GM19025 (cell line): ENCODE data around the gene MTREX.
"Not testable (repeated sequence)": the region's sequence is repeated elsewhere in the genome, so short reads cannot be mapped to it uniquely, and the experiment has no call there.

Experiments used
- ATAC-seq: cut with Tn5 transposase; IDR thresholded peaks from one replicate; pipeline ENCODE4 v1.9.1; 2021; ENCODE audit warnings: mild to moderate bottlenecking, low read depth, moderate library complexity; ENCODE audit not compliant: unreplicated experiment

Gene MTREX

DNA sequence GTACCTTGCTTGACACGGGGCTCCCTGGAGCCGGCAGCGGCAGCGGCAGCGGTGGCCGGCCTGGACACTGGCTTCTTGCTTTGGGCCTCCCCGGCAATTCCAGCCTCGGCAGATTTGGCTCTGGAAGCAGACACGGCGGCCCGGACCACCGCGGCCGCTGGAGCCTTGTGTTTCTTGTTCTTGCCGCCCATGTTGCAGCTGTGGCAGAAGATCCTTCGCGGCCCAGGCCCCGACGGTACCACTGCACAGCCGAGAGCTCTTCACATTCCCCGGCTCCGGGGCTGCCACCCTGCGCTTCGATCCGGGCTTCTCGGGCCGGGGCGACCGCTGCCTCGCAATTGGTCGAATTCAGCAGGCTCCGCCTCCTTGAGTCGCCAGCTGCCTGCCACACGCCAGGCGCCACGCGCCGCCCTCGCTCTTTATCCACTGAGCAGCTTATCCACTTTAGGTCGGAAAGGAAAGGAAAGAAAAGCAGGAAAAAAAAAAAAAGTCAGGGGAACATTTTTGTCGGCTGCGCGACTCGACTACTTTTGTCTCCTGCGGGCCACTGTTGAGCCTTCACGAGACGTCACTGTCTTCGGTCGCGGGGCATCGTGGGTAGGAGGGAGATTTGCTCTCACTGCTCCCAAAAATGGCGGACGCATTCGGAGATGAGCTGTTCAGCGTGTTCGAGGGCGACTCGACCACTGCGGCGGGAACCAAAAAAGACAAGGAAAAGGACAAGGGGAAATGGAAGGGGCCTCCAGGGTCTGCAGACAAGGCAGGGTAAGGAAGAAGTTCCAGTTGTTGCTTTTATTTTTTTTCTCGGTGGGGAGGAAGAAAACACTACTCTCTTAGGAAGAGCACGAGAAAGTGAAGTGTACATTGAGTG lies at the start of gene MTREX, which contains the start of gene DHX29:
TSS of gene MTREX (plus strand) at position 607 of the 871 bp plus-strand sequence. CDS start at position 632, 25 bp downstream.
TSS of gene DHX29 (minus strand) at position 312 of the 871 bp plus-strand sequence. CDS start at position 191, 121 bp downstream.
- ATAC-seq, result peak; percentile 94

GRCh38 chr5:55258339-55258738 lies 49.5 kb upstream of the MTREX start:
- ATAC-seq, result no peak

- ATAC-seq, result no peak
These were observed 31.0 kb upstream of the MTREX start for GRCh38 chr5:55276771-55277170.

DNA sequence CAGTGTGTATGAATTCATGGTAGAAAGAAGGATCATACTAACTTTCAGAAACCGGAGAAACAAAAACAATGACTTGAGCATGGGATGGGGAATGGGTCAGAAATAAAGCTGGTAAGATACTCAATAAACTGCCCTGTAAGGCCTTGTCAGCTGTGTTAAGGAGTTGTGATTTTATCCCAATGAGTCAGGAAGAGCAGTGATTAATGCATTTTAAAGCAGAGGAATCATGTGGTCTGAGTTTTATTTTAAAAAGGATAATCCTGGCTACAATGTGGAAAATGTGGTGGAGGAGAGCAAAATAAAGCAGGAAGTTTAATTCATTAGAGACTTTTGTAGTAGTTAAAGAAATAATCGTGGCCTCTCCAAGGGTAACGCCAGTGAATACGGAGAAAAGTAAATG lies 29.0 kb upstream of the MTREX start:
- ATAC-seq, result no peak

- ATAC-seq, result no peak
These were observed 21.3 kb upstream of the MTREX start for GRCh38 chr5:55286411-55286933.

DNA sequence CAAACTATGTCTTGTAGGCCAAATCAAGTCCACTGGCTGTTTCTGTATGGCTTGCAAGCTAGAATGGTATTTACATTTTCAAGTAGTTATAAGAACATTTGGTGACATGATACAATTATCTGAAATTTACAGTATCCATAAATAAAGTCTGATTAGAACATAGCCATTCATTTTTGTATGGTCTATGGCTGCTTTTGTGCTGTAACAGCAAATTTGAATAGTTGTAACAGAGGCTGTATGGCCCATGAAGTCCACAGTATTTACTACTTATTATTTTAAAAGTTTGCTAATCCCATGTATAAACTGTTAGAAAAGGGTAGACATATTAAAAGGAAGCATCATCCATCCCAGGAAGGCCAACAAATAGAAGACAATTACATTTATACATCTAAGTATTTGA lies 18.0 kb upstream of the MTREX start:
- no peak for ATAC-seq

DNA sequence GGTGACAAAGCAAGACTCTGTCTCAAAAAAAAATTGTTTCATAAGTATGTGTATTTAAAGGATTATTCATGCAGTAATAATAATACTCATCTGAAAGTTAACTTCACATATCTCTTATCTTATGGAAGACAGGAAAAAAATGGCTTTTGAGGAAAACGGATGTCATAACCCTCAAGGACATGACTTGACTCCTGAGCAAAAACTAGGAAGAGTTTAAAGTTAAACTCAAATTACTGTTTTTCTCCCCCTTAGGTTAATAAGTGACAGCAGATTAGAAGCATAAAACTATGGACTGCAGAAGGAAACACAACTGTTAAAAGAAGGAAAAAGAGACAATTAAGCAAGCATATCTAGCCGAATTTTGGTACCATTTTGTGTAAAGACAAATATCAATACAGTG lies 16.8 kb upstream of the MTREX start:
- no peak for ATAC-seq

- no peak for ATAC-seq
These were observed 12.9 kb upstream of the MTREX start for GRCh38 chr5:55294935-55295334.

DNA sequence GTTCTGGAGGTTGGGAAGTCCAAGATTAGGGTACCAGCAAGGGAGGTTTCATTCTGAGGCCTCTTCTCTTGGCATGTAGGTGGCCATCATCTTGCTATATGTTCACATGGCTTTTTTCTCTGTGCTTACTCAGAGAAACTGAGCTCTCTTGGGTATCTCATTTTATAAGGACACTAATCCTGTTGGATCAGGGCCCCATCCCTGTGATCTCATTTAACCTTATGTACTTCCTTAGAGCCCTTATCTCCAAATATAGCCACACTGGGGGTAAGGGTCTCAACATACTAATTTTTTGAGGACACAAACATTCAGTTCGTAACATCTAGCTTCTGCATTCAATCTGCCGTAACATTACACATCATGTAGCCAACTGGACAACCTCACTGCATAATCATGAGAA lies 6.9 kb upstream of the MTREX start:
- ATAC-seq, result no peak

DNA sequence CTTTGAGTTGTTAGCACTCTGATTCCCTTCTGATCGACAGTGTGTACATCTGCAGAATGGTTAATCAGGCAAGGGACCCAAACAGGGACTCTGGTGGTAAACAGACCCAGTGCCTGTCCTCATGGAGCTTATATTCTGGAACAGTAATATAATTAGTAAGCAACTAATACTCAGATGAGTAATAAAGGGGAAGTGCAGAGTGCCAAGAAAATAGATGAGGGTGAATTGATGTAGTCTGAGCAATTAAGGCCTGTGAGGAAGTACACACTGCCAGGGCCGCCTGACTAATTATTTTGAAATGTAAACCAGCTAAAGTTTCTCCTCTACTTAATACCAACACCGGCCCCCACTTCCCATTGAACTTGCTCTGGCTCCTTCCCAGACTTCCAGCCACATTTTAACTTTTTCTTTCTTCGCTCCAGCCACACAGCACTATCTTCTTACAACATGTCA lies 4.5 kb upstream of the MTREX start:
- ATAC-seq, result no peak

DNA sequence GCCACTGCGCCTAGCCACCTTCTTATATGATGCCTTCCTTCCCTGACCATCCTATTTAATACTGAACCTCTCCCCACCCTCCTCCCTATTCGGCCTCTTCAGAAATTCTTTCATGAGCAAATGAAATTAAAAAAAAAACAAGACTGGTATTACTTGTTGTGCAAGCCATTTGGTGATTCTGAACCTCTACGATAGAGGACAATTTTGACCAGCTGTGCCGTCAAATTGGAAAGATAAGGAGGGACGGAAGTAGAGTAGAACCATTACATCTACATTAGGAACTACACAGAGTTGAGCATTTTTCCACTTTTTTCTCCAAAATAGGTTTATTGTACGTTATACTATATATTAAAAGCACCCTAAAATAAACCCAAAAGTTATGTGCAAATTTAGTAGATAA lies 3.2 kb upstream of the MTREX start:
- ATAC-seq, result no peak

DNA sequence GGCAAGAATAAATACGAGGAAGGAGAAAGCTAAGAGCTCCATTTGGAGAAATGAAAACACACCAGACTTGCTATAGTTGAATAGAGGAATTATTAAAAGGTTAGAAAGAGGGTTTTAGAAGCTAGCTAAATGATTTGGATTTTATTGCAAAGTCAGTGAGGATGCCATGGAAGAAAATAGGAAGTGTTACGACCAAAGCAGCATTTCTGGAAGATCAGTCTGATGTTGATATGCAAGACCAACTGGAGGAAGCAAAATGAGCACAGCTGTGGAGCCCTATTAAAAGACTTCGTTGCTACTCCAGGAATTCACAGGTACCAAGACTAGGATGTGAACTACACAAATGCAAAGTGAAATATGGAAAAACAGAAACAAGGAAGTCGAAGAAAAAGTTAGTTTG lies 2.4 kb upstream of the MTREX start:
- no peak for ATAC-seq

DNA sequence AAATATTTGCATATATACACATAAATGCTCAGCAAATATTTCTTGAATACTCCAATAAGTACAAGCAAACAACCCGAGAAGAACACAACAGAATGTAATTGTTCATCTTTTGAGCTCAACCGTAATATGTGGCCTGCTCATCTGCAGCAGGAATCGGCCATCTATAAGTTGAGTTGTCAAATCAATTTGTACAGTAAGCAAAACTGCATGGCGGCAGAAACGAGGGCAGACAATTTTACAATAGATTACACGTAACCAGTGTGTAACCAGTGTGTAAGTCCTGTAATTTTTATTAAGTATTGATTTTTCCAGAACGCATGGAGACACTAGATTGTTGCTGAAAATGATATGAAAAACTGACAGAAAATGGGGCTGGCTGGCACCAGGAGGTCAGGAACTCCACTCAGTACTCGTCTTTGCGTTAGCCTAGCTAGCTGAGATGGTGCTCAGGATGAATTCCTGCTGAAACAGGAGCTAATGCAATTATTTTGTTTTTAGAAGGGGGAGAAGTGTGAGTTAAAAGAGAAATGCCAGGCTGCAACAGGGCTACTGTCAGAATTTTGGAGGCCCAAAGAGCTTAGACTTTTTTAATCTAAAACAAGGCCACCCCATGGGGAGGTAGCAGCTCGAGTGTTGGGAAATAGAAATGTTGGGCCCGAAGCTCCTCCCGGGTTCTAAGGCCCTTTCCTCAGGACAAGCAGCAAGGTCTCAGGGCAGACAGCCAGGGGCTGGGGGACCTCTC lies 977 bp upstream of the MTREX start:
- ATAC-seq, result no peak

GRCh38 chr5:55308254-55308836 lies 556 bp downstream of the MTREX start:
- ATAC-seq, result no peak

GRCh38 chr5:55313870-55314617 lies 6.3 kb downstream of the MTREX start:
- ATAC-seq, result no peak

DNA sequence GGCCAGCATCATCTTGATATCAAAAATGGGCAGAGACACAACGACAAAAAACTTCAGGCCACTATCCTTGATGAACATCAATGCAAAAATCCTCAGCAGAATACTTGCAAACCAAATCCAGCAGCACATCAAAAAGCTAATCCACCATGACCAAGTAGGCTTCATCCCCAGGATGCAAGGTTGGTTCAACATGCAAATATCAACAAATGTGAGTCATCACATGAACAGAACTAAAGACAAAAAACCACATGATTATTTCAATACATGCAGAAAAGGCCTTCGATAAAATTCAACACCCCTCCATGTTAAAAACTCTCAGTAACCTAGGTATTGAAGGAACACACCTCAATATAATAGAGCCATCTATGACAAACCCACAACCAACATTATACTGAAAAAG lies 8.5 kb downstream of the MTREX start:
- no peak for ATAC-seq

DNA sequence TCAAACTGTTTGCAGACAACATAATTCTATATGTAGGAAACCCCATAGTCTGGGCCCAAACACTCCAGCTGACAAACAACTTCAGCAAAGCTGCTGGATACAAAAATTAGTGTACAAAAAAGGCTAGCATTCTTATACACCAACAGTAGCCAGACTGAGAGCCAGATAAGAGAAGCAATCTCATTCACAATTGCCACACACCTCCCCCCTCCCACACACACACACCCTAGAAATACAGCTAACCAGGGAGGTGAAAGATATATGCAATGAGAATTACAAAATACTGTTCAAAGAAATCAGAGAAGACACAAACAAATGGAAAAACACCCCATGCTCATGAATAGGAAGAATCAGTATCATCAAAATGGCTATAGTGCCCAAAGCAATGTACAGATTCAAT lies 9.0 kb downstream of the MTREX start:
- ATAC-seq, result no peak

DNA sequence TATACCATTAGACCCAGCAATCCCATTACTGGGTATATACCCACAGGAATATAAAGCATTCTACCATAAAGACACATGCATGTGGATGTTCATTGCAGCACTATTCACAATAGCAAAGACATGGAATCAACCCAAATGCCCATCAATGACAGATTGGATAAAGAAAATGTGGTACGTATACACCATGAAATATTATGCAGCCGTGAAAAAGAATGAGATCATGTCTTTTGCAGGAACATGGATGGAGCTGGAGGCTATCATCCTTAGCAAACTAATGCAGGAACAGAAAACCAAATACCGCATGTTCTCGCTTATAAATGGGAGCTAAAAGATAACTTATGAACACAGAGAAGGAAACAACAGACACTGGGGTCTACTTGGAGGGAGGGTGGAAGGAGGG lies 10.4 kb downstream of the MTREX start:
- ATAC-seq, result not testable (repeated sequence)

DNA sequence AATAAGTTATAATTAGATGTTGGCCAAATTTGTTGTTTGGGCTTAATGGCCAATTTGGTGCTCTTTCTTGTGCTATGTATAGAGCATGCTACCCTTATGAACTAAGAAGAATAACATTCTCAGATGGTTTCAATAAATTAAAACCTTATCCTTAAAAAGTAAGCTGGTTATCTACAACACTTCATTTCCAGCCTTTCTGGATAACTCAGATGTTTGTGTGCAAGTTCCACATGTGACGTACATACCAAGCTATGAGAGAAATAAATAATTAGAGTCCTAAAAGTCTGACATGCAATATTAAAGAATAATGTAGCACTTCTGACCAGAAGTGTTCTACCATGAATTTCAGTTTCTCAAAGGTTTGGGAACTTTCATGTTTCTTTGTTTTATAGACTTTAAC lies 11.7 kb downstream of the MTREX start:
- ATAC-seq, result no peak

DNA sequence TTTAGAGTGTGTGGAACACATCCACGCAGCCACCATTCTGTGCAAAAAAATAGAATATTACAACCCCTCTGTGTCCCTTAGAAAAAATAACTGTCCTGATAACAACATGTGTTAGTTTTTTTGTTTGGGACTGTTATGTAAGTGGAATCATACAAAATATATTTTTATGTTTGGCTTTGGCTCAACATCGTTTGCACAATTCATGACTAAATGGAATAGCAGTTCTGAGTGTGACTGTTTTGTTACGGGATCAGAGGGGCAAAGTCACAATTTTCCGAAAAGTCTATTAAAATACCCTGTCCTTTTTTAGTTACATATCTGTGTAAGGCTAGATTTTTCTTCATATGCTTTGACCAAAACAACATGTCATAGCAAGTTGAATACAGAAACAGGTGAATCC lies 12.8 kb downstream of the MTREX start:
- no peak for ATAC-seq
